Esophagus muscularis mucosa (tissue), 4 donors: ENCODE results near the gene ZNF3.

Experiments used
- CTCF ChIP-seq, 3 experiments: fragments of 200-600 bp in 2 of 3; fragments of 450-650 bp in 1 of 3; sonication (generic) in 2 of 3; IDR thresholded peaks; one replicate each; pipeline ENCODE4 v1.5.1; 2017 to 2019; ENCODE audit warnings: antibody characterized with exemption in 3 of 3, mild to moderate bottlenecking in 2 of 3, moderate library complexity in 1 of 3
- EP300 ChIP-seq: sonication (generic); formaldehyde crosslinking; IDR thresholded peaks from one replicate; pipeline ENCODE4 v1.6.1; 2017; ENCODE audit warnings: antibody characterized with exemption
- POLR2AphosphoS5 ChIP-seq, 2 donors: sonication (generic); formaldehyde crosslinking; IDR thresholded peaks; one replicate each; pipeline ENCODE4 v1.6.1; 2017; ENCODE audit warnings: antibody characterized with exemption in 2 of 2

GRCh38 chr7:100038326-100038725 lies 43.2 kb downstream of the ZNF3 start:
- TF ChIP-seq POLR2AphosphoS5 (IDR thresholded peaks at IDR 0.05) = no peak
- TF ChIP-seq CTCF (IDR thresholded peaks at IDR 0.05) = no peak
- TF ChIP-seq EP300 = no peak
